NCI-H1930 (cell line): ENCODE results near the gene PIP4K2A.
"Not testable (repeated sequence)": the region's sequence is repeated elsewhere in the genome, so short reads cannot be mapped to it uniquely, and the experiment has no call there.

Experiments used
- DNase-seq, 2 experiments: peaks; one replicate each; lab custom pipeline; 2025; lab: John Stamatoyannopoulos, UW

Gene PIP4K2A

GRCh38 chr10:22514414-22514758 is 200.0 kb downstream of the PIP4K2A start:
- not testable (repeated sequence) for DNase-seq

DNA sequence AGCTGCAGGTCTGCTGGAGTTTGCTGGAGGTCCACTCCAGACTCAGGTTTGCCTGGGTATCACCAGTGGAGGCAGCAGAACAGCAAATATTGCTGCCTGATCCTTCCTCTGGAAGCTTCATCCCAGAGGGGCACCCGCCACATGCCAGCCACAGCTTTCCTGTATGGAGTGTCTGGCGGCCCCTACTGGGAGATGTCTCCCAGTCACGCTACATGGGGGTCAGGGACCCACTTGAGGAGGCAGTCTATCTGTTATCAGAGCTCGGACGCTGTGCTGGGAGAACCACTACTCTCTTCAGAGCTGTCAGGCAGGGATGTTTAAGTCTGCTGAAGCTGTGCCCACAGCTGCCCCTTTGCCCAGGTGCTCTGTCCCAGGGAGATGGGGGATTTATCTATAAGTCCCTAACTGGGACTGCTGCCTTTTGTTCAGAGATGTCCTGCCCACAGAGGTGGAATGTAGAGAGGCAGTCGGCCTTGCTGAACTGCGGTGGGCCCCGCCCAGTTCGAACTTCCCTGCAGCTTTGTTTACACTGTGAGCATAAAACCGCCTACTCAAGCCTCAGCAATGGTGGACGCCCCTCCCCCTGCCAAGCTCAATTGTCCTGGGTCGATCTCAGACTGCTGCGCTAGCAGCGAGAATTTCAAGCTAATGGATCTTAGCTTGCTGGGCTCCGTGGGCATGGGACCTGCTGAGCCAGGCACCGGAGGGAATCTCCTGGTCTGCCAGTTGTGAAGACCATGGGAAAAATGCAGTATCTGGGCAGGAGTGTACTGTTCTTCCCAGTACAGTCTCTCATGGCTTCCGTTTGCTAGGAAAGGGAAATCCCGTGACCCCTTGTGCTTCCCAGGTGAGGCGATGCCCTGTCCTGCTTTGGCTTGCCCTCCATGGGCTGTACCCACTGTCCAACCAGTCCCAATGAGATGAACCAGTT is 200.6 kb downstream of the PIP4K2A start:
- not testable (repeated sequence) for DNase-seq

- not testable (repeated sequence) for DNase-seq
Observed at GRCh38 chr10:22512015-22512414, 202.4 kb downstream of the PIP4K2A start.

DNA sequence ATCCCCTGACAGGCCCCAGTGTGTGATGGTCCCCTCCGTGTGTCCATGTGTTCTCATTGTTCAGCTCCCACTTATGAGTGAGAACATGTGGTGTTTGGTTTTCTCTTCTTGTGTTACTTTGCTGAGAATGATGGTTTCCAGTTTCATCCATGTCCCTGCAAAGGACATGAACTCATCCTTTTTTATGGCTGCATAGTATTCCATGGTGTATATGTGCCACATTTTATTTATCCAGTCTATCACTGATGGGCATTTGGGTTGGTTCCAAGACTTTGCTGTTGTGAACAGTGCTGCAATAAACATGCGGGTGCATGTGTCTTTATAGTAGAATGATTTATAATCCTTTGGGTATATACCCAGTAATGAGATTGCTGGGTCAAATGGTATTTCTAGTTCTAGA is 206.2 kb downstream of the PIP4K2A start:
- DNase-seq, result not testable (repeated sequence)

- DNase-seq, result no peak
Observed at GRCh38 chr10:22505911-22506685, 208.3 kb downstream of the PIP4K2A start.

- DNase-seq, result no peak
Observed at GRCh38 chr10:22504766-22505165, 209.6 kb downstream of the PIP4K2A start.

GRCh38 chr10:22503315-22504088 is 210.9 kb downstream of the PIP4K2A start:
- no peak for DNase-seq

DNA sequence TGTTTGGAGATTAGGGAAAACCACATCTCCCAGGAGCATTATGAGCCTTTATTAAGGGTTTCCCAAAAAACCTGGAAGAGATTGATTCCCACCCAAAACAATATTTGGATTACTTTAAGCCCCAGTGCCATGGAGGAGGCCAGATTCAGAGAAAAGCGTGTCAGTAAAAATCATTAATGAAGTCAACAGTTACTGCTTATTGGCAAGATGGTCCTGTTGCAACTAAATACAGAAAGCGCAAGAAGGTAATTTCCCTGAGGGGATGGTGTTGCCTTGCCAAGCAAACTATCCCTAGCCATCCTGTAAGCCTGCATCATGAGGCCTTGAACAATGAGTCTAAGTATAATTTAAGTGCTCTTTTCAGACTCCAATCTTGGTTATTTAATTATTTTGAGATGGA is 212.5 kb downstream of the PIP4K2A start:
- DNase-seq, result no peak

DNA sequence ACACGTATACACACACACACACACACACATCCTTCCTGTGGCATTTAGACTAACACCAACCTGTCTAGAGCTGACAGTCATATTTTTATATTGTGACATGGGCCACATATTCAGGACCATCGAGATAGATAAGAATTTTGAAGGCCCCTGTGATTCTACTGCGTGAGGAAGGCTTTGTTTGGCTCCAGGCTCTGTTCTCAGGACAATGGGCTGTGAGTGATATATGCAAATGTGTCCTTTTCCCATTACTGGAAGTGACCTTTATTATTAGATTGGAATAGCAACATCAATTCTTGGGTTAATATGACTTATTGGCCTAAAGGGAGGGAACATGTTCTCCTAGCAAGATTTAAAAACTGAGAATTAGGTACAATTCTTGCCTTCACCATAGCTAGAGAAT is 213.0 kb downstream of the PIP4K2A start:
- DNase-seq, result no peak

DNA sequence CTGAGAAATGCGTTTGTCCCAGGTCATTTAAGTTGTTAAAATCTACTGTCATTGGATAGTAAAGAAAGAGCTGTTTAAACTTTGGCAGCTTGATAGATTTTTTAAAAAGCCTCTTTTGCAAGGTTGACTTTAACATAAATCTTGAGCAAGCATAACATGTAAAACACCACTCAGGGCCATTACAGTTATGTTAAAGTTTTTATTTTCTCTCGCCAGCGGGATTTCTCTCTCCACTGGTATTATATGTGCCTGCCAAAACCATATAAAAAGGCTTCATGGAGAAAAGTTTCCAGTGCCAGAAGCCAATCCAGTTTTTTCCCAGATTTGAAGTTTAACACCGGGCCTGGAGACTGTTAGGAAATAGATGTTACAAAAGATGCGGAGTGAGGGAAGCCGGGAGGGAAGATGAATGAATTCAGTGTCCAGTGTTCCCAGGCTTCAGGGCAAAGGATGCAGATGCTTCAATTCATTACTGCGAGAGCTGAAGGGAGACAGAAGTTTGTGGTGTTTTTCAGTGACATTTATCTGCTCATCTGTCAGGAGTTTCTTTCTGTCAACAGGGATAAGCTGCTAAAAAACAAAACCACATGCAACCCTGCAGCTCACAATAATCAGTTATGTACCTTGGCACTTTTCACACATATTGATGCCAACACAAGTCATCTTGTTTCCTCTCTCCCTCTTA is 213.6 kb downstream of the PIP4K2A start:
- no peak for DNase-seq

GRCh38 chr10:22499973-22500372 is 214.4 kb downstream of the PIP4K2A start:
- not testable (repeated sequence) for DNase-seq

GRCh38 chr10:22495396-22495795 is 219.0 kb downstream of the PIP4K2A start:
- no peak for DNase-seq

DNA sequence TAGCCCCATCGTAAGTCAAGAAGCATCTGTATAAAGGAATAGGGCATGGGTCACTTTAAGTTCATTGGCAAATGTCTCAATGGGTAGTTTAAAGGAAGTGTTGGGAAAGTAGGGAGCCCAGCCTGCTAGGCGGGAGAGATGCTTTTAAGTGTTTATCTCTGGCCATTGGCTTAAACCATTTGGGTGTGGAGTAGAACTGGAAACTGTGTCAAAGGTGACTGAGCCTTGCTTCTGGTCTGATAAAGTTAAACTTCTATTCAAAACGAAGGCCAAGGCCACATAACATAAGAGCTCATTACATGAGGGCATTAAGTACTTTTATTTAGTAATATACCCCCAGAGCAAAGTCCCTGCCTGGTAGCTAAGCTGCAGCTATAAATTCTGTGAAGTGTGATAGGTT is 220.4 kb downstream of the PIP4K2A start:
- no peak for DNase-seq

DNA sequence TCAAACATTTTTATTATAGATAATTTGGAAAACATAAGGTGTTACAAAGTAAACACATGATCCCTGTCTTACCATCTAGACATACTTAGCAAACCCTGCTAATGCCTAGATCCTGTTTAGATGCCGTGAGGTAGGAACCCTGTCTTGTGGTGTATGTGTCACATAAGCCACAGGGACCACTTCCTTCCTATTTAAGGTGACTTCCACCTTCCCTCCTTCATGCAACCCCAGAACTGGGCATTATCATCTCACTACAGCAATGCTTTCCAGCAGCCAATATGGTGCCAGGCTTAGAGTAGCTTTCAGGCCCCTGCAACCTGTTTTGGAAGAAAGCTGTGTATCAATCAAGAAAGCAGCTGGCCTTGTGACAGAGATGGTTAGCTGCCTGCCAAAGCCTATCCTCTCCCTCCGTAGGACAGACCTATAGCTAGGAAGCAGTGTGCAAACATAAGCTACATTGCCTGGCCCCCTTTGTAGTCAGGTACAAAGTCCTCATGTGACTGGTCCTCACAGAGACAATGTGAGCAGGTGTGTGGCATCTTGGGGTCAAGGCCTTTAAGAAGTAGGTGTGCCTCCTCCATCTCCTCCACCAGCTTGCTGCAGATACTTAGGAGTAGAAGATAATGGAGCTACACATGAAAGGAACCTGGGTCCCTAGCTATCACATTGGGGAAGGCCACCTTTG is 222.3 kb downstream of the PIP4K2A start:
- DNase-seq, result no peak

- DNase-seq, result no peak
Observed at GRCh38 chr10:22491480-22491879, 222.9 kb downstream of the PIP4K2A start.

- no peak for DNase-seq
Observed at GRCh38 chr10:22489975-22490374, 224.4 kb downstream of the PIP4K2A start.

DNA sequence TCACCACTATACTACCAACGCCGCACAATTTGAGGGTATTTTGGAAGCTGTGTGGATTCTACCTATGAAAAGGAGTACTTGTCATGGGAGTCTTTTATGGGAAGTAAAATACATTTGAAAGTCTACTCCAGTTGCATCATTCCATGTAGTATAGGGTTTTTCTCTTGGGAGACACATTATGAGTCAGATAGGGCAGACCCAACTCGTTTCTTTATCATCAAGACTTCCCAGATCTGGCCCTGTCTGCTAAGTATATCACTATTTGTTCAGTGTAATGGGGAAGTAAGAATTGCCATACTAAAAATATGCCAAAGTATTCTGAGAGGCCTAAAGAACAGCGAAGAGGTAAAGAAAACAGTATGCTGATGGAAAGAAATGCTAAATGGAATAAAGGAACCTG is 224.9 kb downstream of the PIP4K2A start:
- DNase-seq, result no peak

DNA sequence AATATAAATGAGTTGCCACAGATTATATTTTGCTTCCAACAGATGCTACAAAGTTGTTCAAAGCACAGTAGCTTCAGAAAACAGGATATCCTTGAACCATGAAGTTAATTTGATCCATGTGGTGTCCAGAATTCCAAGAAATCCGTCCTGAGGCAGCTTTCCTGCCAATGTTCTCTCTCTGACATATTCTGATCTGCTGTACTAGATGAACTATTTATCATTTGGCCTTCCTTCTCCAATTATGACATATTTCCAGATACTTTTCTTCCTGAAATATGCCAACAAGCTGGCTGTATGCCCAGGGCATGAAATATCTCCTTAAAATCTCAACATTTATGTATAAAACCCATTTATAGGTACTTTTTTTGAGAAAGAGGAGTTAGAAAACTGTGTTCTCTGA is 227.9 kb downstream of the PIP4K2A start:
- DNase-seq, result no peak
